ENCODE results near the gene AGAP1. TPM values are rescaled to one million over a fixed set of nuclear protein-coding genes. Genes with fewer than 3 reads are reported as not detected.

Gene AGAP1
- total and polyA plus RNA-seq, 8 donors = 5.0 to 27.6 (median 17.4) TPM

DNA sequence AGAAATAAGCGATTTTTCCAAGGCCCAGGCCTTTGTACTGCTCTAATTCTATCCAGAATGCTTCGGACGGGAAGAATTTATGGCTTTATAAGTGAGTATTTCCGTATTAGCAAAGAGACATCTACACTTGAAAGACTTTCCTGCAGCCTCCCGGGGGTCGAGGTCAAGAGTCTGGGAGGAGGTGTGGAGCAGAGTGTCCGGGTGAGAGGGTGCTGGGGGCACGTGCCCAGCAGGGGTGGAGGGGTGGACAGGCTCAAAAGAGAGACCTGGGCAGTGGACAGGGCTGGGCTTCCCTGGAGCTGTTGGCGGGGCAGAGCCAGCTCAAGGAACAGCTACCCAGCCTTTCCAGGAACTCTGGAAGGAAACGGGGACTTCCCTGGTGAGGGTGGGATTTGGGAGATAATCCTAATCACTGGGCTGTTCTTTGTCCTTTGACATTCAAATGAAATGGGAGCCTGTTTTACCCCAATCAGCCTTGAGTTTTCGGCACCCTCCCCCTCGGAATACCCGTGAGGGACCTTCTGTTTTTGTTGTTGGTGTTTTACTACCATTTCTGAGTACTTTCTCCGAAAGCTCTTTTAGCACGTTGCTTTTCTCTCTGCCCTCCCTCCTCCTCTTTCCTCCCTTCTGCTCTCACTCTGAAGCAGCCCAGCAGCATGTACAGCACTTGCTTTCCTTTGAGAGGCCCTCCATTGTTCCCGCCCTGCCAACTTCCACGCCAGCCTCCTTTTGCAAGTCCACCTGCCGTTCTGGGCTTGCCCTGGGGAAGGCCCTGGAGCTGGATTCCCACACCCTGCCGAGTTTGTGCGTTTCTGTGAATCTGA is 164.7 kb downstream of the AGAP1 start:
- ATAC-seq (no peak), DNase-seq (no peak)
- WGBS, 2 donors = 64 to 67% methylated on average over 20 of the region's 20 CpGs

DNA sequence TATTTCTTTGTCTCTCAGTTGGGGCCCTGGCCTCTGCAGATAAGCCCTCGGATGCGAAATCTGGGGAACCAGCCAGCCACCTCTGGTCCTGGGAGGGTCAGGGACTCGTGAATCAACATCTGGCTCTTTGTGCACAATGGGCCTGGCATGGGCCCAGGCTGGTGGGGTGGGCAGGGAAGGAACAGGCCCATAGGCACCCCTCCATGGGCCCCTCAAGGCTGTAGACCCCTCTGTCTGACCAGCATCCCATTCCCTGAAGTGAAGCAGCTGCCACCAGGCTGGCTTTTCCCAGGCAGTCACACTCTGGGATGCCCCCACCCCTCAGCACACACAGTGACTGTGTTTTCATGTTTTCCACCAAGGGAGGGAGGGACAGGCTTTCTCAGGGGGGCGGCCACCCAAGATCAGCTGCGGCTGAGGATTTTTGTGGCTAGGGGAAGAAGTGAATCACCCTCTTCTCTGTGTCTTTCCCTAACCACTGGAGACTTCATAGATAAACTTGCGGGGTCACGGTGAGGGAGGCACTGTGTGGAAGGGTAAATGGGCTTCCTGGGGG is 166.0 kb downstream of the AGAP1 start:
- intact Hi-C loops (cut with DNase I) = no loop called here
- no peaks in the 10 kb centered on the region for H3K36me3 ChIP-seq
- WGBS, 2 donors = 56 to 61% methylated on average over 7 of the region's 7 CpGs
- peaks cover 0 to 5% (median 0%) of the 10 kb centered on the region in 3 donors for H3K4me1 ChIP-seq
- no peaks in the 10 kb centered on the region for H3K9me3 ChIP-seq
- TF ChIP-seq, protein P1, sequence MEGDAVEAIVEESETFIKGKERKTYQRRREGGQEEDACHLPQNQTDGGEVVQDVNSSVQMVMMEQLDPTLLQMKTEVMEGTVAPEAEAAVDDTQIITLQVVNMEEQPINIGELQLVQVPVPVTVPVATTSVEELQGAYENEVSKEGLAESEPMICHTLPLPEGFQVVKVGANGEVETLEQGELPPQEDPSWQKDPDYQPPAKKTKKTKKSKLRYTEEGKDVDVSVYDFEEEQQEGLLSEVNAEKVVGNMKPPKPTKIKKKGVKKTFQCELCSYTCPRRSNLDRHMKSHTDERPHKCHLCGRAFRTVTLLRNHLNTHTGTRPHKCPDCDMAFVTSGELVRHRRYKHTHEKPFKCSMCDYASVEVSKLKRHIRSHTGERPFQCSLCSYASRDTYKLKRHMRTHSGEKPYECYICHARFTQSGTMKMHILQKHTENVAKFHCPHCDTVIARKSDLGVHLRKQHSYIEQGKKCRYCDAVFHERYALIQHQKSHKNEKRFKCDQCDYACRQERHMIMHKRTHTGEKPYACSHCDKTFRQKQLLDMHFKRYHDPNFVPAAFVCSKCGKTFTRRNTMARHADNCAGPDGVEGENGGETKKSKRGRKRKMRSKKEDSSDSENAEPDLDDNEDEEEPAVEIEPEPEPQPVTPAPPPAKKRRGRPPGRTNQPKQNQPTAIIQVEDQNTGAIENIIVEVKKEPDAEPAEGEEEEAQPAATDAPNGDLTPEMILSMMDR (IDR thresholded peaks at IDR 0.05) = no peak
- no peak overlapping the region for H3K27ac ChIP-seq
- no peak overlapping the region for H3K4me3 ChIP-seq
- DNase-seq (peak in 1 of 6 donors; percentile 17), FAIRE-seq (no peak), ATAC-seq (peak; percentile 31 to 76 (median 60))
- no peaks in the 10 kb centered on the region for H3K27me3 ChIP-seq

More for the DNA sequence above, 164.7 kb downstream of the AGAP1 start:
- no peak for FAIRE-seq
- Histone ChIP-seq H3K4me3 (no peak overlapping the region), H3K36me3 (no peaks in the 10 kb centered on the region), H3K27ac (no peak overlapping the region), H3K4me1 (peaks cover 0 to 5% (median 0%) of the 10 kb centered on the region in 3 donors), H3K27me3 (no peaks in the 10 kb centered on the region), H3K9me3 (no peaks in the 10 kb centered on the region)
- TF ChIP-seq, protein P1 (IDR thresholded peaks at IDR 0.05) = no peak
- intact Hi-C loops (cut with DNase I) = no loop called here

DNA sequence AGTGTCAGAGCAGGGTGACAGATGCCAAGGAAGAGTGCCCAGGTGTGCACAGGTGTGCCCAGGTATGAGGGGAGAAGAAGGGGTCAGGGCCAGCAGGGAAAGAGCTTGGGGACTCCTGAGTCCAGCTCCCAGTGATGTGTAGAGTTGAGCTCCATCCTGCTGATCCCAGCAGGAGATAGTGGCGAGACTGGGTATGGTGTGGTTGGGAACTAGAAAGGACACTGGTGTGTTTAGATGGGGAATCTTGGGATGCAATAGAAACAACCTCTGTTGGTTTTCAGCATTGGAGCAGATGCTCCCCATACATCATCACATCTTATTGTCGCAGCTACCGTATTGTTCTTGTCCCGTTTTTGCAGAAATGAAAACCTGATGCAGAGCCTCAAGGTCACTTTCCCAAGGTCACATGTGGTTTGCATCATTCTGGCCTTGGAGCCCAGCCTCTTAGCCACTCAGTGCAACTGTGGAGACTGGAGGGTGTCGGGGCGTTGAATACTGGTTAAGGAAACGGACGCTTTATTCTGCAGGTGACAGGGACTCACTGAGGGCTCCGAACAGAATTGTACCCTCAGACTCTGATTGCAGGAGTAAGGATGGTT is 166.7 kb downstream of the AGAP1 start:
- Histone ChIP-seq H3K4me3 (no peak overlapping the region), H3K27ac (no peak overlapping the region), H3K4me1 (peaks cover under 1 to 9% (median 3%) of the 10 kb centered on the region in 3 donors), H3K27me3 (no peaks in the 10 kb centered on the region), H3K36me3 (no peaks in the 10 kb centered on the region), H3K9me3 (no peaks in the 10 kb centered on the region)
- intact Hi-C loops (cut with DNase I) = no loop called here
- WGBS, 2 donors = 80 to 85% methylated on average over 9 of the region's 9 CpGs
- DNase-seq (no peak), ATAC-seq (no peak), FAIRE-seq (no peak)
- TF ChIP-seq, protein P1 (IDR thresholded peaks at IDR 0.05) = no peak

- TF ChIP-seq, protein P1 (IDR thresholded peaks at IDR 0.05) = no peak
- ATAC-seq = no peak
- no peak overlapping the region for H3K27ac ChIP-seq
- H3K4me3 ChIP-seq = no peak overlapping the region
- no peak for DNase-seq
- H3K9me3 ChIP-seq = no peaks in the 10 kb centered on the region
- intact Hi-C loops (cut with DNase I) = no loop called here
- 92 to 95% methylated on average over 17 of the region's 17 CpGs for WGBS, 2 donors
- no peak for FAIRE-seq
- H3K27me3 ChIP-seq = no peaks in the 10 kb centered on the region
- peaks cover 5 to 14% (median 9%) of the 10 kb centered on the region in 3 donors for H3K4me1 ChIP-seq
- no peaks in the 10 kb centered on the region for H3K36me3 ChIP-seq
Observed at GRCh38 chr2:235661167-235661937, 167.5 kb downstream of the AGAP1 start.
